KMS-11 (cell line): ENCODE data around the gene SDK1.

Source experiments
- H2AFZ ChIP-seq: fragments of 200-600 bp; sonication (generic); 2 replicates; pipeline ENCODE4 v1.6.1; 2016; ENCODE audit warnings: antibody characterized with exemption, mixed run types, low read depth
- H3K27ac ChIP-seq: fragments of 200-600 bp; sonication (generic); 2 replicates; pipeline ENCODE4 v1.6.1; 2016; ENCODE audit warnings: mild to moderate bottlenecking, mixed run types
- H3K27me3 ChIP-seq: fragments of 200-600 bp; sonication (generic); 2 replicates; pipeline ENCODE4 v1.6.1; 2017; ENCODE audit warnings: mild to moderate bottlenecking, low read depth, mixed run types, moderate library complexity; ENCODE audit not compliant: insufficient read depth
- H3K36me3 ChIP-seq: fragments of 200-600 bp; sonication (generic); 2 replicates; pipeline ENCODE4 v1.6.1; 2017; ENCODE audit warnings: mild to moderate bottlenecking, mixed run types; ENCODE audit not compliant: insufficient read depth
- H3K4me1 ChIP-seq: fragments of 200-600 bp; sonication (generic); 2 replicates; pipeline ENCODE4 v1.6.1; 2016; ENCODE audit warnings: mild to moderate bottlenecking, low read depth, mixed run types; ENCODE audit not compliant: poor library complexity, severe bottlenecking
- H3K4me2 ChIP-seq: fragments of 200-600 bp; sonication (generic); 2 replicates; pipeline ENCODE4 v1.7.0; 2016; ENCODE audit warnings: mild to moderate bottlenecking, mixed run types
- H3K4me3 ChIP-seq: fragments of 200-600 bp; sonication (generic); IDR thresholded peaks from 2 replicates; pipeline ENCODE4 v1.6.1; 2017; ENCODE audit warnings: low read depth, low read length, mixed read lengths; ENCODE audit not compliant: insufficient read depth
- H3K79me2 ChIP-seq: fragments of 200-600 bp; sonication (generic); 2 replicates; pipeline ENCODE4 v1.6.1; 2016; ENCODE audit warnings: low read depth, mixed run types; ENCODE audit not compliant: insufficient read depth
- H3K9ac ChIP-seq: fragments of 200-600 bp; sonication (generic); 2 replicates; pipeline ENCODE4 v1.6.1; 2016; ENCODE audit warnings: mild to moderate bottlenecking, mixed run types
- H4K20me1 ChIP-seq: fragments of 200-600 bp; sonication (generic); 2 replicates; pipeline ENCODE4 v1.6.1; 2016; ENCODE audit warnings: mild to moderate bottlenecking, mixed run types; ENCODE audit not compliant: insufficient read depth
- CTCF ChIP-seq: fragments of 200-600 bp; sonication (generic); conservative IDR thresholded peaks from 2 replicates; pipeline ENCODE4 v1.6.1; 2017; ENCODE audit warnings: low read depth, mild to moderate bottlenecking, antibody characterized with exemption, low read length, moderate library complexity, mixed read lengths

The SDK1 gene

GRCh38 chr7:3916146-3916545, 615.1 kb downstream of the SDK1 start:
- Histone ChIP-seq H3K4me3 (no peak overlapping the region), H3K79me2 (no peaks in the 10 kb centered on the region), H4K20me1 (no peaks in the 10 kb centered on the region), H3K36me3 (no peaks in the 10 kb centered on the region), H3K27me3 (no peaks in the 10 kb centered on the region), H3K4me1 (no peaks in the 10 kb centered on the region), H3K27ac (no peak overlapping the region), H3K4me2 (no peak overlapping the region), H3K9ac (no peak overlapping the region), H2AFZ (no peak overlapping the region)
- no peak for TF ChIP-seq CTCF

- TF ChIP-seq CTCF: no peak
- H3K4me2 ChIP-seq: no peak overlapping the region
- H2AFZ ChIP-seq: no peak overlapping the region
- no peak overlapping the region for H3K9ac ChIP-seq
- no peaks in the 10 kb centered on the region for H3K79me2 ChIP-seq
- no peak overlapping the region for H3K4me3 ChIP-seq
- H3K27ac ChIP-seq: no peak overlapping the region
- no peaks in the 10 kb centered on the region for H3K36me3 ChIP-seq
- H3K27me3 ChIP-seq: no peaks in the 10 kb centered on the region
- no peaks in the 10 kb centered on the region for H3K4me1 ChIP-seq
- H4K20me1 ChIP-seq: no peaks in the 10 kb centered on the region
Observed at GRCh38 chr7:3917436-3917835, 616.4 kb downstream of the SDK1 start.

- Histone ChIP-seq H3K4me2 (no peak overlapping the region), H3K79me2 (no peaks in the 10 kb centered on the region), H3K9ac (no peak overlapping the region), H3K27me3 (no peaks in the 10 kb centered on the region), H3K36me3 (no peaks in the 10 kb centered on the region), H3K4me3 (no peak overlapping the region), H3K4me1 (no peaks in the 10 kb centered on the region), H3K27ac (no peak overlapping the region), H4K20me1 (no peaks in the 10 kb centered on the region), H2AFZ (no peak overlapping the region)
- TF ChIP-seq CTCF: no peak
Observed at GRCh38 chr7:3918576-3918975, 617.5 kb downstream of the SDK1 start.

- H3K36me3 ChIP-seq: no peaks in the 10 kb centered on the region
- no peak overlapping the region for H3K4me2 ChIP-seq
- H4K20me1 ChIP-seq: no peaks in the 10 kb centered on the region
- no peak overlapping the region for H2AFZ ChIP-seq
- no peak overlapping the region for H3K27ac ChIP-seq
- no peaks in the 10 kb centered on the region for H3K4me1 ChIP-seq
- TF ChIP-seq CTCF: no peak
- H3K79me2 ChIP-seq: no peaks in the 10 kb centered on the region
- H3K9ac ChIP-seq: no peak overlapping the region
- no peak overlapping the region for H3K4me3 ChIP-seq
- H3K27me3 ChIP-seq: no peaks in the 10 kb centered on the region
Observed at GRCh38 chr7:3922175-3922635, 621.2 kb downstream of the SDK1 start.
